Stomach smooth muscle (tissue), 2 donors: ENCODE measurements around the gene REXO1.
"Not testable (repeated sequence)": the region's sequence is repeated elsewhere in the genome, so short reads cannot be mapped to it uniquely, and the experiment has no call there.

ENCODE experiments used
- H3K27ac ChIP-seq: one replicate; pipeline ENCODE4 v1.7.0; 2013; ENCODE audit warnings: mild to moderate bottlenecking, low read length, inconsistent platforms
- H3K27me3 ChIP-seq, 2 donors: one replicate each; pipeline ENCODE4 v1.7.0; 2013; ENCODE audit warnings: low read length in 2 of 2; ENCODE audit not compliant: insufficient read depth in 2 of 2, control insufficient read depth in 1 of 2
- H3K36me3 ChIP-seq, 2 donors: one replicate each; pipeline ENCODE4 v1.7.0; 2013; ENCODE audit warnings: low read length in 2 of 2; ENCODE audit not compliant: control insufficient read depth in 2 of 2, insufficient read depth in 2 of 2
- H3K4me1 ChIP-seq: one replicate; pipeline ENCODE4 v1.7.0; 2013; ENCODE audit warnings: low read length; ENCODE audit not compliant: control insufficient read depth, insufficient read depth
- H3K4me3 ChIP-seq, 2 donors: one replicate each; pipeline ENCODE4 v1.7.0; 2013; ENCODE audit warnings: low read length in 2 of 2
- H3K9ac ChIP-seq, 2 donors: one replicate each; pipeline ENCODE4 v1.7.0; 2013; ENCODE audit warnings: low read length in 2 of 2, mild to moderate bottlenecking in 1 of 2
- H3K9me3 ChIP-seq, 2 donors: one replicate each; pipeline ENCODE4 v1.7.0; 2013; ENCODE audit warnings: low read length in 2 of 2; ENCODE audit not compliant: control insufficient read depth in 2 of 2
- donor health status: healthy.
- donor health status: Pancreatic carcinoma.

The REXO1 gene

DNA sequence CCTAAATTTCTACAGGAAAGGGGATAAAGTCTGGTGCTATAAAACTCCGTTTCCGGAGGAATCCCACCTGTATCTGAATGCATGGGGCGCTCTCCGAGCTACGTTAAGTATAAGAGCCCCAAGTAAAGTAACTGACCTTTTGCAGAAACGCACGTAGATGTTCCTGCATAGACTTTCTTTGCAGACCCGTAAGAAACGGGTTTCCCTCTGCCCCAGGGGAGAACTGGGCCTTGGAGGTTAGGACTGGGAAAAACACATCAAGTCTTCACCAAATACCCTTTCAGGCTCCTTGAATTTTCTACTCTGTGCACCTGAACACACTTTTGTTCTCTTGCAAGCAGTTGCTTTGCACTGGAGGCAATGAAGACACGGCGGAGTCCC, 27.0 kb upstream of the REXO1 start:
- H3K9me3 ChIP-seq, H3K36me3 ChIP-seq, H3K27me3 ChIP-seq: not testable (repeated sequence)
- Histone ChIP-seq H3K27ac (peak overlapping the region; percentile 84), H3K4me1 (peaks cover 43% of the 10 kb centered on the region), H3K4me3 (peak overlapping the region; percentile 79 to 95), H3K9ac (peak overlapping the region; percentile 74 to 84)

DNA sequence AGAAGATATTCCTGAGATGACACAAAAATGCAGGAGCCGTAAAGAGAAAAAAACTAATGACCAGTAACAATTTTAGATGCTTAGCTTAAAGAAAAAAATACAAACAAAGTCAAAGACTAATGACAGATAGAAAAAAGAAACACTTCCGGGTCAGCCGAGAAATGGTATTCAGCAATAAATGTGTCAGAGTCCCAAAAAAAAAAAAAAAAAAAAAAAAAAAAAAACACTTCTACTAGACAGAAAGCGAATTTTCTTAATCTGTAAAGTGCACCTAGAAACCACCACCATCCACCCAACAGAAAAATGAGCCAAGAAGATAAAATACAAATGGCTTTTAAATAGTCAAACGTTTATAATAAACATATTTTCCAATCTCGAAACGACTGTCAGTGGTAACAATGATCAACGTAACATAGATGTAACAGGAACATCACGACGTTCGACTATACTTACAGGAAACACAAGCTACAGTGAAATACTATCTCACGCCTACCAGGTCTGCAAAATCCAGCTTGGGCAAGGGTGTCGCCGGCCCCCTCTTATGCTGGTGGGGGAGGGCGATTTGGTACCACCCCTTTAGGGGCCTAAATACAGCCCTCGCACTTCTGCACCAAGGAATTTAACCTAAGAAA, 26.4 kb upstream of the REXO1 start:
- Histone ChIP-seq H3K9me3 (no peaks in the 10 kb centered on the region), H3K9ac (peak overlapping the region in 1 of 2 donors; percentile 74), H3K27me3 (no peaks in the 10 kb centered on the region), H3K36me3 (no peaks in the 10 kb centered on the region), H3K4me3 (peak overlapping the region; percentile 79 to 95), H3K4me1 (peaks cover 39% of the 10 kb centered on the region), H3K27ac (peak overlapping the region; percentile 84)

DNA sequence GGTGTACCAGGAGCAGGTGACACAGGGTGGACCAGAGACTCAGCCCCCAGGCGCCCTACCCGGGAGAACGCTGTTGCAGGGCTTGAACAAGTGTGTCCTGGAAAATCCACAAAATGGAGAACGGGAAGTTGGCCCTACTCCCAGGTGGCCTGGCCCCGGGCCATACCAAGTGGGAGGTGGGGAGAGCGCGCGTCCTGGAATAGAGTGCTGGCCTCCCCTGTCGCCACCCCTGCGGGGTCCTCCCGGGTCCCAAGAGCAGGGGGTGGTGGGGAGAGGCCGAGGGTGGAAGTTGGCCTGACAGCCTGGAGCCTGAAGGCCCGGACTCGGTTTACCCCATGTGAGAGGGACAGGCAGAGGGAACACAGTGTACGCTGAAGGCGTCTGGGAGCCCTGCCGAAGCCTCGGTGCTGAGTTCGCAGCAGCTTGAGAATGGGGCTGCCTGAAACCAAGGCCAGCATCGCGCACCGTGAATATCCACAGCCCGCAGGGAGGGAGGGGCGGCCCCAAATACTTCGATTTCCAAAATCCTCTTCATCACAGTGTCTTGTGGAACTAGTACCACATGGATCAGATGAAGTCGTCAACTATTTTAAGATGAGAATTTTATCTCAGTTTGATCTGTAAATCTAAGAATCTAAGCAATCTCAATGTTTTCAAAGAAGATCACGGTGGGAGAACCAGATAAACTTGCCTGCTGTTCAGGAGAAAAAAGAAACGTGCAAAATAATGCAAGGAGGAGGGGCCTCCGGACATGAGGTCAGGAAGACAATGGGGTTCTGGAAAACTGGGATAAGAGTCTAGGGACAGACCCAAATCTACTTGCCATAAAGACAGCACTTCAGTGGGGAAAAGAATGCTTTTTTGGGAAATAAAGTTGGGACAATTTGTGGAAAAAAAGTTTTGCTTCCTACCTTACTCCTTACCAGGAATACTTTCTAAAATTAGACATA, 25.5 kb upstream of the REXO1 start:
- no peaks in the 10 kb centered on the region for H3K27me3 ChIP-seq
- no peaks in the 10 kb centered on the region for H3K9me3 ChIP-seq
- H3K4me3 ChIP-seq: peak overlapping the region; percentile 31 to 47
- peaks cover 39% of the 10 kb centered on the region for H3K4me1 ChIP-seq
- H3K36me3 ChIP-seq: no peaks in the 10 kb centered on the region
- peak overlapping the region; percentile 47 to 53 for H3K9ac ChIP-seq
- peak overlapping the region; percentile 49 for H3K27ac ChIP-seq

DNA sequence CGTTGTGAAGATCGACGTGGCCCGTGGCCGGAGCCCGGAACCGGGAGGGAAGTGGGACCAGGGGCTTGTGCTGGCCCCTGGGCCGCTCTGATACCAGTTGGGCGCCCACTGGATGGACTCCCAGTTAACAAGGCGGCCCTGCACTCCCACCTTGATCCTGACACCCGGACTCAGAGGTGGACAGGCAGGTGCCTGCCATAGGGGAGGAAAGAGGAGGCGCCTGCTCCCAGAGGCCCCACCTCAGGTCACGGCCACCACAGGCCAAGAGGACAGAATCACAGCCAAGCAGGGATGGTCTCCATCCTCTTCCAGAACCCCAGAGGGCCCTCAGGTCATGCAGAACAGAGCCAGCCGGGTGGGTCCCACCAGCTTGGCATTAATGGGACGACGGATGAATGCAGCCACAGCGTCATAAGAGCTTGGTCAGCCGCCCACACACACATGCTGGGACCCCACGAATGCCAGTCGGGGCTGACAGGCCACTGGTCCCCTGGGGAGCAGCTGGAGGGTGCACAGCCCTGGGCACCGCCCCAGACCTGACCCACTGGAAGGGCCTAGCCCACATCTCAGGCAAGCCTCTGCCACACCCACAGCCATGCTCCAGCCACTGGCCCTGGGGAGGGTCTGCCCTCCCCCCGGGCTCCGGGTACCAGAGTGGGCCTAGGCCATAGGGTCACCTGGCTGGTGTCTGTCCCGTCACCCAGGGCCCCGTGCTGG, 24.7 kb upstream of the REXO1 start:
- Histone ChIP-seq H3K9me3 (no peaks in the 10 kb centered on the region), H3K27me3 (no peaks in the 10 kb centered on the region), H3K27ac (peak overlapping the region; percentile 49), H3K4me1 (peaks cover 39% of the 10 kb centered on the region), H3K9ac (peak overlapping the region in 1 of 2 donors; percentile 53), H3K36me3 (no peaks in the 10 kb centered on the region), H3K4me3 (peak overlapping the region; percentile 31 to 47)

DNA sequence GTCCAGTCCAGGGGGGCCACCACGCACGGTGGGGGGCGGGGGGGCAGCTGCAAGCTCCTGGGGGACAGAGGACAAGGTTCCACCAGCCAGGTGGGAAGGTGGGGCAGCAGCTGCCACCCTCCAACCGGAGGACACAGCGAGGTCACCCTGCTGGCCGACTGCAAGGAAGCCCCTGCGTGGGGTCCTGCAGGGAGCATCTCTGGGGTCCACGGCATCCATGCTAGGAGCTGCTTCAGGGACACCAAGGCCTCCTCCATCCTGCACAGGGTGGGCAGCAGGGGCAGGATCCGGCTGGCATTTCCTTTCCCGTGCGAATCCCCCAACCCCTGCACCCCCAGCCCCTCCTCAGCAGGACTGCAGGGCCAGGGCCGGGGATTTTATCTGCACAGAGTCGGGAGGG, 23.3 kb upstream of the REXO1 start:
- no peak overlapping the region for H3K4me3 ChIP-seq
- H3K27ac ChIP-seq: no peak overlapping the region
- no peaks in the 10 kb centered on the region for H3K36me3 ChIP-seq
- H3K9ac ChIP-seq: no peak overlapping the region
- peaks cover 38% of the 10 kb centered on the region for H3K4me1 ChIP-seq
- H3K9me3 ChIP-seq: no peaks in the 10 kb centered on the region
- H3K27me3 ChIP-seq: no peaks in the 10 kb centered on the region

DNA sequence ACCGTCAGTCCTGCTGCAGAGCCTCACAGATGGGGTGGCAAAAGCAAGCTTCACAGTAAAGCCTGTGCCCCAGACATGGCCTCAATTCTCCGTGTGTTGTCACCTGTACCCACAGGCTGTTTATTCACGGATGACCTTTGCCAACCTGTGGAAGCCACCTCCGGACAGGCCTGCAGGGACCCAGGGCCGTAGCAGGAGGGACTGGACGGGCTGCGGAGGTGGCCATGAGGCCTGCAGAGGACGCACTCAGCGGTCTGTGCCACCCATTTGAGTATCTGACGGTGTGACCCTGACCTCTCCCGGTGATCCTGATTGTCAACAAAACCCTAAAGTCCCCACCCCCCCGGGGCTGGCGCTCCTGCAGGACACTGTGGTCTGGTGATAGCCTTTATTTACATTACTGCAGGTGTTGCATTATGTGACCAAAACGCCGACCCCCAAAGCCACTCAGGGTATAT, 22.9 kb upstream of the REXO1 start:
- H3K4me1 ChIP-seq: peaks cover 33% of the 10 kb centered on the region
- H3K9me3 ChIP-seq: no peaks in the 10 kb centered on the region
- H3K36me3 ChIP-seq: no peaks in the 10 kb centered on the region
- no peaks in the 10 kb centered on the region for H3K27me3 ChIP-seq
- no peak overlapping the region for H3K4me3 ChIP-seq
- H3K9ac ChIP-seq: no peak overlapping the region
- H3K27ac ChIP-seq: no peak overlapping the region

DNA sequence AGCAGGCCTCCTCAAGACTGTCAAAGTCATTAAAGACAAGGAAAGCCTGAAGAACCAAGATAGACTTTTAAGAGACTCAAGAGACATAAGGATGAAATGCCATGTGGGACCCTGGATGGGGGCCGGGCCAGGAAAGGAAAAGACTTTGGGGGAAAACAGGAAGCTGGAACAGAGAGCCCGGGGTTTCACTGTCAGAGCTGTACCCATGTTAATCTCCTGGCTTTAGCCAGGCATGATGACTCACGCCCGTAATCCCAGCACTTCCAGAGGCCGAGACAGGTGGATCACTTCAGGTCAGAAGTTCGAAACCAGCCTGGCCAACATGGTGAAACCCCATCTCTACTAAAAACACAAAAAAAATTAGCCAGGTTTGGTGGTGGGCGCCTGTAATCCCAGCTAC, 20.7 kb upstream of the REXO1 start:
- no peaks in the 10 kb centered on the region for H3K36me3 ChIP-seq
- no peak overlapping the region for H3K27ac ChIP-seq
- H3K27me3 ChIP-seq: no peaks in the 10 kb centered on the region
- H3K4me3 ChIP-seq: no peak overlapping the region
- no peak overlapping the region for H3K9ac ChIP-seq
- no peaks in the 10 kb centered on the region for H3K9me3 ChIP-seq
- H3K4me1 ChIP-seq: peaks cover 26% of the 10 kb centered on the region

DNA sequence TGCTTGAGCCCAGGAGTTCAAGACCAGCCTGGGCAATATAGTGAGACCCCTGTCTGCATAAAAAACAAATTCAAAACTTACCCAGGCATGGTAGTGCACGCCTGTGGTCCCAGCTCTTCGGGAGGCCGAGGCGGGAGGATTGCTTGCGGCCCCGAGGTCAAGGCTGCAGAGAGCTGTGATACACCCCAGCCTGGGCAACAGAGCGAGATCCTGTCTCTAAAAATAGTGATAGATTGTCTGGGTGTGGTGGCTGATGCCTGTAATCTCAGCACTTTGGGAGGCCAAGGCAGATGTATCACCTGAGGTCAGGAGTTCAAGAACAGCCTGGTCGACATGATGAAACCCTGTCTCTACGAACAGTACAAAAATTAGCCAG, 19.1 kb upstream of the REXO1 start:
- Histone ChIP-seq H3K4me3 (no peak overlapping the region), H3K4me1 (peaks cover 12% of the 10 kb centered on the region), H3K27me3 (no peaks in the 10 kb centered on the region), H3K36me3 (no peaks in the 10 kb centered on the region), H3K27ac (no peak overlapping the region), H3K9me3 (no peaks in the 10 kb centered on the region), H3K9ac (no peak overlapping the region)

DNA sequence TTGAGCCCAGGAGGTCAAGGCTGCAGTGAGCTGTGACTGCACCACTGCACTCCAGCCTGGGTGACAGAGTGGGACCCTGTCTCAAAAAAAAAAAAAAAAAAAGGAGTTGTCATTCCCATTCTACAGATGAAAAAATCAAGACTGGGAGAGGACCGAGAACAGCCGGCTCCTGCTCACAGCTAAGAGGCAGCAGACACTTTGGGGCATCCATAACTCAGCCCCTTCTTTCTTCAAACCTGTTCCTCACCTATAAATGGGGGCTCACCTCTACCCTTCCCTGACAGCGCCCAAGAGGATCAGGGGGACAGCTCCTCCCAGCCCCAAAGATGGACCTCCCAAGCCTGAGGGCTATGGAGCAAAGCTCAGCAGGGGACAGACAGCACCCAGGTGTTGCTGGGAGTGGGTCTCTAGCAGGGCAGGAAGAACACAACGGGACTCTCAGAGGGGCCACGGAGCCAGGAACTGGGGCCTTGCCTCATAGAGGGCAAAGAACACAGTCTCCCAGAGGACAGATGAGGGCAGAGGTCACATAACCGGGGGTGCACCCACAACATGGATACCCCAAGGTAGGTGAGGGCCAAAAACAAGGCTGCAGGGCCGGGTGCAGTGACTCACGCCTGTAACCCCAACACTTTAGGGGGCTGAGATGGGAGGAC, 18.5 kb upstream of the REXO1 start:
- Histone ChIP-seq H3K36me3 (no peaks in the 10 kb centered on the region), H3K27me3 (no peaks in the 10 kb centered on the region), H3K27ac (no peak overlapping the region), H3K4me1 (peaks cover 17% of the 10 kb centered on the region), H3K9ac (no peak overlapping the region), H3K4me3 (no peak overlapping the region), H3K9me3 (no peaks in the 10 kb centered on the region)
